ENCODE data around the gene BARX1. TPM values are rescaled to one million over a fixed set of nuclear protein-coding genes. Genes with fewer than 3 reads are reported as not detected.

Gene BARX1
- total and polyA plus RNA-seq, 5 donors, result not detected

GRCh38 chr9:93916358-93916757 is 38.8 kb downstream of the BARX1 start:
- no peak for ATAC-seq
- 52% methylated on average over 5 of the region's 5 CpGs for WGBS
- Histone ChIP-seq H3K9me3 (ENCODE audit: control insufficient read depth, low read length) (no peaks in the 10 kb centered on the region), H3K4me1 (ENCODE audit: control insufficient read depth, insufficient read depth, low read length) (no peaks in the 10 kb centered on the region), H3K27ac (ENCODE audit: low read length) (no peak overlapping the region), H3K27me3 (ENCODE audit: control insufficient read depth, insufficient read depth) (no peaks in the 10 kb centered on the region), H3K4me3 (ENCODE audit: low read length) (no peak overlapping the region)
- intact Hi-C loops (cut with DNase I), result no loop called here
- DNase-seq, result no peak

- ATAC-seq, result peak; percentile 68 to 73
- Histone ChIP-seq H3K27ac (ENCODE audit: low read length) (no peak overlapping the region), H3K4me3 (ENCODE audit: low read length) (no peak overlapping the region), H3K4me1 (ENCODE audit: control insufficient read depth, insufficient read depth, low read length) (no peaks in the 10 kb centered on the region), H3K9me3 (ENCODE audit: control insufficient read depth, low read length) (no peaks in the 10 kb centered on the region), H3K27me3 (ENCODE audit: control insufficient read depth, insufficient read depth) (no peaks in the 10 kb centered on the region)
- DNase-seq, result peak; percentile 29 to 78 (median 66)
- WGBS, result 61% methylated on average over 27 of the region's 27 CpGs
- intact Hi-C loops (cut with DNase I), result no loop called here
Observed at GRCh38 chr9:93911801-93912554, 43.2 kb downstream of the BARX1 start.

- H3K4me1 ChIP-seq (ENCODE audit: control insufficient read depth, insufficient read depth, low read length), result no peaks in the 10 kb centered on the region
- WGBS, result 86% methylated on average over 23 of the region's 23 CpGs
- no peaks in the 10 kb centered on the region for H3K27me3 ChIP-seq (ENCODE audit: control insufficient read depth, insufficient read depth)
- no peak for ATAC-seq
- no peak for DNase-seq
- no peaks in the 10 kb centered on the region for H3K9me3 ChIP-seq (ENCODE audit: control insufficient read depth, low read length)
- H3K4me3 ChIP-seq (ENCODE audit: low read length), result no peak overlapping the region
- intact Hi-C loops (cut with DNase I), result no loop called here
- no peak overlapping the region for H3K27ac ChIP-seq (ENCODE audit: low read length)
Observed at GRCh38 chr9:93911136-93911745, 43.9 kb downstream of the BARX1 start.

GRCh38 chr9:93910598-93910997 is 44.6 kb downstream of the BARX1 start:
- no peak overlapping the region for H3K27ac ChIP-seq (ENCODE audit: low read length)
- 84% methylated on average over 7 of the region's 7 CpGs for WGBS
- H3K4me3 ChIP-seq (ENCODE audit: low read length), result no peak overlapping the region

GRCh38 chr9:93910196-93910595 is 45.0 kb downstream of the BARX1 start:
- Histone ChIP-seq H3K4me3 (ENCODE audit: low read length) (no peak overlapping the region), H3K27ac (ENCODE audit: low read length) (no peak overlapping the region), H3K27me3 (ENCODE audit: control insufficient read depth, insufficient read depth) (no peaks in the 10 kb centered on the region), H3K9me3 (ENCODE audit: control insufficient read depth, low read length) (no peaks in the 10 kb centered on the region), H3K4me1 (ENCODE audit: control insufficient read depth, insufficient read depth, low read length) (no peaks in the 10 kb centered on the region)
- ATAC-seq (no peak), DNase-seq (no peak)
- 90% methylated on average over 10 of the region's 10 CpGs for WGBS
- intact Hi-C loops (cut with DNase I), result no loop called here

More at GRCh38 chr9:93910598-93910997, 44.6 kb downstream of the BARX1 start:
- ATAC-seq (no peak), DNase-seq (no peak)
- Histone ChIP-seq H3K27me3 (ENCODE audit: control insufficient read depth, insufficient read depth) (no peaks in the 10 kb centered on the region), H3K4me1 (ENCODE audit: control insufficient read depth, insufficient read depth, low read length) (no peaks in the 10 kb centered on the region), H3K9me3 (ENCODE audit: control insufficient read depth, low read length) (no peaks in the 10 kb centered on the region)
- intact Hi-C loops (cut with DNase I), result no loop called here

- intact Hi-C loops (cut with DNase I), result no loop called here
- H3K4me3 ChIP-seq (ENCODE audit: low read length), result no peak overlapping the region
- H3K4me1 ChIP-seq (ENCODE audit: control insufficient read depth, insufficient read depth, low read length), result no peaks in the 10 kb centered on the region
- no peak for ATAC-seq
- no peak for DNase-seq
- no peak overlapping the region for H3K27ac ChIP-seq (ENCODE audit: low read length)
- H3K9me3 ChIP-seq (ENCODE audit: control insufficient read depth, low read length), result no peaks in the 10 kb centered on the region
- WGBS, result 72% methylated on average over 6 of the region's 6 CpGs
- H3K27me3 ChIP-seq (ENCODE audit: control insufficient read depth, insufficient read depth), result no peaks in the 10 kb centered on the region
Observed at GRCh38 chr9:93909242-93909616, 45.9 kb downstream of the BARX1 start.

- intact Hi-C loops (cut with DNase I), result no loop called here
- DNase-seq, result no peak
Observed at GRCh38 chr9:93908591-93909241, 46.4 kb downstream of the BARX1 start.

GRCh38 chr9:93907551-93908199 is 47.5 kb downstream of the BARX1 start:
- DNase-seq, result no peak
- no peak overlapping the region for H3K27ac ChIP-seq (ENCODE audit: low read length)
- no peak for ATAC-seq
- no peaks in the 10 kb centered on the region for H3K4me1 ChIP-seq (ENCODE audit: control insufficient read depth, insufficient read depth, low read length)
- WGBS, result 92% methylated on average over 5 of the region's 5 CpGs
- no peaks in the 10 kb centered on the region for H3K9me3 ChIP-seq (ENCODE audit: control insufficient read depth, low read length)
- intact Hi-C loops (cut with DNase I), result no loop called here
- H3K27me3 ChIP-seq (ENCODE audit: control insufficient read depth, insufficient read depth), result no peaks in the 10 kb centered on the region
- H3K4me3 ChIP-seq (ENCODE audit: low read length), result no peak overlapping the region

More at GRCh38 chr9:93908591-93909241, 46.4 kb downstream of the BARX1 start:
- Histone ChIP-seq H3K27me3 (ENCODE audit: control insufficient read depth, insufficient read depth) (no peaks in the 10 kb centered on the region), H3K9me3 (ENCODE audit: control insufficient read depth, low read length) (no peaks in the 10 kb centered on the region), H3K4me1 (ENCODE audit: control insufficient read depth, insufficient read depth, low read length) (no peaks in the 10 kb centered on the region), H3K27ac (ENCODE audit: low read length) (no peak overlapping the region), H3K4me3 (ENCODE audit: low read length) (no peak overlapping the region)
- no peak for ATAC-seq
- 59% methylated on average over 15 of the region's 15 CpGs for WGBS

GRCh38 chr9:93906195-93906880 is 48.8 kb downstream of the BARX1 start:
- H3K4me1 ChIP-seq (ENCODE audit: control insufficient read depth, insufficient read depth, low read length), result no peaks in the 10 kb centered on the region
- no peaks in the 10 kb centered on the region for H3K27me3 ChIP-seq (ENCODE audit: control insufficient read depth, insufficient read depth)
- H3K27ac ChIP-seq (ENCODE audit: low read length), result no peak overlapping the region
- intact Hi-C loops (cut with DNase I), result no loop called here
- ATAC-seq (no peak), DNase-seq (no peak)
- H3K4me3 ChIP-seq (ENCODE audit: low read length), result no peak overlapping the region
- WGBS, result 64% methylated on average over 10 of the region's 10 CpGs
- no peaks in the 10 kb centered on the region for H3K9me3 ChIP-seq (ENCODE audit: control insufficient read depth, low read length)

GRCh38 chr9:93905473-93906133 is 49.6 kb downstream of the BARX1 start:
- Histone ChIP-seq H3K27ac (ENCODE audit: low read length) (no peak overlapping the region), H3K9me3 (ENCODE audit: control insufficient read depth, low read length) (no peaks in the 10 kb centered on the region), H3K27me3 (ENCODE audit: control insufficient read depth, insufficient read depth) (no peaks in the 10 kb centered on the region), H3K4me1 (ENCODE audit: control insufficient read depth, insufficient read depth, low read length) (no peaks in the 10 kb centered on the region), H3K4me3 (ENCODE audit: low read length) (no peak overlapping the region)
- ATAC-seq, result no peak
- intact Hi-C loops (cut with DNase I), result no loop called here
- DNase-seq, result no peak
- 85% methylated on average over 10 of the region's 10 CpGs for WGBS
